NOMO-1 (cell line): Measurements from ENCODE around the gene ZDHHC3.
"Not testable (repeated sequence)": the region's sequence is repeated elsewhere in the genome, so short reads cannot be mapped to it uniquely, and the experiment has no call there.

ENCODE experiments used
- DNase-seq, 2 experiments: peaks; one replicate each; lab custom pipeline; 2025; ENCODE audit not compliant: unreplicated experiment in 2 of 2; lab: John Stamatoyannopoulos, UW

Gene ZDHHC3

DNA sequence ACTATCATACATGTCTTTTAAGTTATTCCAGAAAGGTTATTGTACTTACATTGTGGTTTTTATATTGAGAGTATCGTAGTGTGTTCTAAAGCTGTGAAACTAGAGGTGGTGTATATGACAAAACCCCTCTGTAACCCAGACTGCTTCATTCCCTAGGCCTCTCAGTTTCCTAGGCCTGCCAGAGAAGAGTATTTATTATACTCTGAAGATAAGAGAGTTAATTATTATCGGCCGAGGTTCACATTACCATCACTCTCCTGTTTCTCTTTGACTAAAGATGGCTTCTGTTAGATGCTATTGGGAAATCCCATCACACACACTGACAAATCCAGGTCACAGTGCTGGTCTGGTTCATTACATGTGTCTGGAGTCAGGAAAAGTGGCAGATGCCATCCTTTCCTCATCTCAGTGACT lies 20.6 kb upstream of the ZDHHC3 start:
- no peak for DNase-seq

- no peak for DNase-seq
These were observed 19.3 kb upstream of the ZDHHC3 start for GRCh38 chr3:44995142-44995770.

DNA sequence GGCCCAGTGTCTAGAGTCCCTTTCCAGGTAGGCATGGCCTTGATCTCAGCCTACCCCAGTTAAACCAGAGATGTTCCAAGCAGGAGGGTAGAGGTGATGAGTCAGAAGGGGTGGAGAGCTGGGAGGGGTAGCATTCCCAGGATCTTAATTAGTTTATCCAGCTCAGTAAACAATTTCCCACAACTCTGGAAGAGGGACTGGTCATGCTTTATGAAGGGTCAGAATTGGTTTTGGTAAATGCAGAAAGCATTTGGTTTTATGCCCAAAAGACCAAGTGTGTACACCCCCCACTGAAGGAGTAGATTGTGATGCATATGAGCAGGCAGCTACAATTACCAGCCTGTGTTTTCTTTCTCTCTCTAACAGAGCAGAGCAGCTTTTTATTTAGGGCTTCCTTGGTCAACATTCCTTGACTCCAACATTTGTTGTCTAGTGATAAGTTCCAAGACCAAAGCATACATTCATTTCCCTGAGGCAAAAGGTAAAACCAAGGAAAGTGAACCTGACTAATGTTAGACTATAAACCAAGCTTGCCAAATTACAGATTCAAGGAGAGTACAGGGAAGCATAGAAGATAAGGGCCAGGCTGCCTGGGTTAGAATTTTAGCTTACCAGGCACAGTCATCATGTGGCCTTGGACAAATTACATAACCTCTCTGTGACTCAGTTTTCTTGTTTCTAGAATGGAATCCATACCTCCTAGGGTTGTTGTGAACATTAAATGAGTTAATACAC lies 17.7 kb upstream of the ZDHHC3 start:
- no peak for DNase-seq

GRCh38 chr3:44992555-44993470 lies 16.8 kb upstream of the ZDHHC3 start:
- peak in 1 of 2 experiments; percentile 10 for DNase-seq

GRCh38 chr3:44991326-44991725 lies 15.4 kb upstream of the ZDHHC3 start:
- no peak for DNase-seq

- no peak for DNase-seq
These were observed 13.8 kb upstream of the ZDHHC3 start for GRCh38 chr3:44989636-44990373.

- DNase-seq, result no peak
These were observed 13.2 kb upstream of the ZDHHC3 start for GRCh38 chr3:44989141-44989540.

- DNase-seq, result peak in 1 of 2 experiments; percentile 43
These were observed 12.1 kb upstream of the ZDHHC3 start for GRCh38 chr3:44988073-44988472.

DNA sequence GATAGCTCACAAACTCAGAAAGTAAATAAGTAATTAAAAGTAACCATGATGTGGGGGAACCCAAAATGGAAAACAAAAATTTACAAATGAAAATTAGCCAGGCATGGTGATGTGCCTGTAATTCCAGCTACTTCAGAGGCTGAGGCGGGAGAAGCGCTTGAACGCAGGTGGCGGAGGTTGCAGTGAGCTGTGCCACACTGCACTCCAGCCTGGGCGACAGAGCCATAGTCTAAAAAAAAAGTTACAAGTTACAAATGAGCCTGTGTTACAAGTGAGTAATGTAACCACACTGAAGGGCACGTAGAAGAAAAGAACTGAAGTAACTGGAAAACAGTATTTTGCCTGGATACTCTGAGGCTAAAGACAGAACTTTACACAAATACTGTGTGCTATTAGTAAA lies 11.4 kb upstream of the ZDHHC3 start:
- DNase-seq, result no peak

DNA sequence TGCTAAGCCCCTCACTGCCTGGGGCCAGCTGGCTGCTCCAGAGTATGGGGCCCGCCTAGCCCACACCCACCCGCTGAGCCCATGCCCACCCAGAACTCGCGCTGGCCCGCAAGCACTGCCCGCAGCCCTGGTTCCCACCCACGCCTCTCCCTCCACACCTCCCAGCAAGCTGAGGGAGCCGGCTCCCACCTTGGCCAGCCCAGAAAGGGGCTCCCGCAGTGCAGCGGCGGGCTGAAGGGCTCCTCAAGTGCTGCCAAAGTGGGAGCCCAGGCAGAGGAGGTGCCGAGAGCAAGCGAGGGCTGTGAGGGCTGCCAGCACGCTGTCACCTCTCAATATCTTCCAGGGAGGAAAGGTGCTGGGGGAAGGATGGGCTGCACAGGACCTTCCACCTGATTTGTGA lies 10.4 kb upstream of the ZDHHC3 start:
- DNase-seq, result not testable (repeated sequence)

GRCh38 chr3:44984335-44984734 lies 8.4 kb upstream of the ZDHHC3 start:
- peak; percentile 8 to 44 for DNase-seq

- DNase-seq, result no peak
These were observed 7.5 kb upstream of the ZDHHC3 start for GRCh38 chr3:44983484-44983941.

DNA sequence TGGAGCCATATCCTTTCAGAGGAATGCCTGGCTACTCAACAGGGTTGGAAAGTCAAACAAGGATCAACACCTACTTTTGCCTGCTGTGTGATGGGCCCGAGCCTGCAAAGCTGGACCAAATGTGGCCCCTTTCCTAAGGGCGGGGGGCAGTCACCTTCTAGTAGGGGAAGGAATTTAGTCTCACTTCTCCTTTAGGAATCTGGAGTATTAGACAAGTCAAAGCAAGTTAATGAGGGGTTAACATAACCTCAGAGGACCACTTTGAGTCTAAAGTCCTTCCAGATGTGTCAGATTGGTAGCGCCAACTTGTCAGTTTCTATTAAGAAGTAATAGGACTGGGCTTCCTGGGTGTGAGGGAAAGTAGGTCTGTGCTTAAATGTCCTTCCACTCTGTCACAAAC lies 6.8 kb upstream of the ZDHHC3 start:
- peak in 1 of 2 experiments; percentile 16 for DNase-seq

GRCh38 chr3:44981751-44982150 lies 5.8 kb upstream of the ZDHHC3 start:
- no peak for DNase-seq

- no peak for DNase-seq
These were observed 5.2 kb upstream of the ZDHHC3 start for GRCh38 chr3:44981220-44981619.

- DNase-seq, result no peak
These were observed 1.6 kb downstream of the ZDHHC3 start for GRCh38 chr3:44974416-44974815.

- no peak for DNase-seq
These were observed 5.0 kb downstream of the ZDHHC3 start for GRCh38 chr3:44970926-44971490.

DNA sequence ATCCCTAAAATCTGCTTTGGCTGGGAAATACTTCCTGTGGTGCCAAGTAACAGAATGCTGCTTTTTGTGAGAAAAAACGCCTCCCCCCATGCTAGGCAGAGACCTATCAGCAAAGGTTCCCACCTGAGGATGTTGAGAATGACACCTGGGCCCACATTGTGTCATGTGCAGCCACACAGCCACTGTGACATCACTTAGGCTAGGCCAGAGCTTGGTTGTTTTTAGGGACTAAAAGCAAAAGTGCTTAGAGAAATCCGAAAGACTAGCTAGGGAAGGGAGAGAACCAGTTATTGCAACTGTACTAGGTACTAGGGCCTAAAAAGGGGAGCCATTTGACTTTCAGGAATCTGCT lies 6.2 kb downstream of the ZDHHC3 start:
- no peak for DNase-seq

GRCh38 chr3:44969154-44969827 lies 6.7 kb downstream of the ZDHHC3 start:
- DNase-seq, result peak; percentile 71 to 86

DNA sequence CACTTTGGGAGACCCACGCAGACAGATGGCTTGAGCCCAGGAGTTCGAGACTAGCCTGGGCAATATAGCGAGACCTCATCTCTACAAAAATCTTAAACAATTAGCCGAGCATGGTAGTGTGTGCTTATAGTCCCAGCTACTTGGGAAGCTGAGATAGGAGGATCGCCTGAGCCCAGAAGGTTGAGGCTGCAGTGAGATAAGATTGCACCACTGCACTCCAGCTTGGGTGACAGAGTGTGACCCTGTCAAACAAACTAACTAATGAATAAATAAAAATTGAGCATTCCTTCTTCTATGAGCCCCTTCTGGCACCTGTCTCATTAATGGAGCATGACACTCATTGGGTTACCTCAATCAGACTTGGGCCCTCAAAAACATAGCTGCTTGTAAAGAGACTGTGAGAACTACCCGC lies 7.5 kb downstream of the ZDHHC3 start:
- DNase-seq, result no peak
